ENCODE data around the gene VANGL1. TPM values are rescaled to one million over a fixed set of nuclear protein-coding genes. Genes with fewer than 3 reads are reported as not detected.

The VANGL1 gene
- total RNA-seq, 1 donor from 2014 or later: 15.3 TPM

- Mint-ChIP-seq H3K9me3 (no peaks in the 10 kb centered on the region), H3K4me3 (no peak overlapping the region), H3K27me3 (no peaks in the 10 kb centered on the region), H3K36me3 (peaks cover 42% of the 10 kb centered on the region), H3K4me1 (ENCODE audit: unreplicated experiment) (peaks cover 3% of the 10 kb centered on the region), H3K27ac (no peak overlapping the region)
- DNase-seq (ENCODE audit: extremely low spot score, unreplicated experiment): no peak
- no peak for TF ChIP-seq CTCF (conservative IDR thresholded peaks at IDR 0.05)
Observed at GRCh38 chr1:115665319-115666096, 23.7 kb downstream of the VANGL1 start.

- H3K27ac Mint-ChIP-seq: no peak overlapping the region
- no peaks in the 10 kb centered on the region for H3K9me3 Mint-ChIP-seq
- peaks cover 36% of the 10 kb centered on the region for H3K36me3 Mint-ChIP-seq
- H3K4me1 Mint-ChIP-seq (ENCODE audit: unreplicated experiment): peaks cover 3% of the 10 kb centered on the region
- H3K27me3 Mint-ChIP-seq: no peaks in the 10 kb centered on the region
- no peak for TF ChIP-seq CTCF (conservative IDR thresholded peaks at IDR 0.05)
- no peak overlapping the region for H3K4me3 Mint-ChIP-seq
- no peak for DNase-seq (ENCODE audit: extremely low spot score, unreplicated experiment)
Observed at GRCh38 chr1:115666206-115666605, 24.4 kb downstream of the VANGL1 start.

- H3K27me3 Mint-ChIP-seq: no peaks in the 10 kb centered on the region
- no peak for TF ChIP-seq CTCF (conservative IDR thresholded peaks at IDR 0.05)
- peaks cover 36% of the 10 kb centered on the region for H3K36me3 Mint-ChIP-seq
Observed at GRCh38 chr1:115666702-115667101, 24.9 kb downstream of the VANGL1 start.

GRCh38 chr1:115668579-115668978, 26.8 kb downstream of the VANGL1 start:
- Mint-ChIP-seq H3K9me3 (no peaks in the 10 kb centered on the region), H3K4me1 (ENCODE audit: unreplicated experiment) (peaks cover 7% of the 10 kb centered on the region), H3K27me3 (no peaks in the 10 kb centered on the region), H3K27ac (peak overlapping the region; percentile 50), H3K4me3 (no peak overlapping the region), H3K36me3 (peaks cover 37% of the 10 kb centered on the region)
- DNase-seq (ENCODE audit: extremely low spot score, unreplicated experiment): no peak
- TF ChIP-seq CTCF (conservative IDR thresholded peaks at IDR 0.05): no peak

More at GRCh38 chr1:115666702-115667101, 24.9 kb downstream of the VANGL1 start:
- DNase-seq (ENCODE audit: extremely low spot score, unreplicated experiment): no peak
- Mint-ChIP-seq H3K4me3 (no peak overlapping the region), H3K4me1 (ENCODE audit: unreplicated experiment) (peaks cover 3% of the 10 kb centered on the region), H3K27ac (no peak overlapping the region), H3K9me3 (no peaks in the 10 kb centered on the region)

- Mint-ChIP-seq H3K27ac (peak overlapping the region; percentile 50), H3K27me3 (no peaks in the 10 kb centered on the region), H3K36me3 (peaks cover 35% of the 10 kb centered on the region), H3K4me3 (no peak overlapping the region), H3K4me1 (ENCODE audit: unreplicated experiment) (peaks cover 10% of the 10 kb centered on the region), H3K9me3 (no peaks in the 10 kb centered on the region)
- TF ChIP-seq CTCF (conservative IDR thresholded peaks at IDR 0.05): no peak
- no peak for DNase-seq (ENCODE audit: extremely low spot score, unreplicated experiment)
Observed at GRCh38 chr1:115669002-115669673, 27.4 kb downstream of the VANGL1 start.

Measured in type B pancreatic cell (in vitro differentiated cells).